Measurements from ENCODE around the gene COX7A1.
A peak's percentile ranks its signal among the peaks of the same experiment; 100 is the strongest.

The COX7A1 gene

DNA sequence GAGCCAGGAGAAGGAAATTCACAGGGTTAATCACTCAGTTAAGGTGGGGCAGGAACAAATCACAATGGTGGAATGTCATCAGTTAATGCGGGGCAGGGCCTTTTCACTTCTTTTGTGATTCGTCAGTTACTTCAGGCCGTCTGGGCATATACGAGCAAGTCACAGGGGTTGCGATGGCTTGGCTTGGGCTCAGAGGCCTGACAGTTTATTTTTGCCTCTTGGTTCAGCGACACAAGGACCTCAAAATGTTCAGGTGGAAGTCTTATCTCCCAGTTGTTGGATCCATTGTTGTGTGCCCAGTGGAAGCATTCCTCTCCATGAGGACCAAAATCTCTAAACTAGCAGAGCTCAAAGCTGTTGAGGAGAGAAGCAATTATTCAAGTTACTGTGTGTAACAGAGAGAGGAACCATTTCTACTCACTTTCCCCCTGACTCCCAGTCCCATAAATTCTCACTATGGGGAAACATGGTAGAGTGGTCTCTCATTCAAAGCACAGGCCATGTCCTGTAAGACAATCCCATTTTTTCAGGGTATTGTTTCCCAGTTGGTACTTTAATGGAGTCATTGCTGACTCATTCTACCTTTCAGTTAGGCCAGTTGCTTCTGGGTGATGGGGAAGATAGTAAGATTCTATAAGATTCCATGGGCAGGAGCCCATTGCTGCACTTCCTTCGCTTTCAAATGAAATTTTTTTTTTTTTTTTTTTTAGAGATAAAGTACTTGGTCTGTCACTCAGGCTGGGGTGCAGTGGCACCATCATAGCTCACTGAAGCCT, 8.8 kb upstream of the COX7A1 start:
- no peaks in the 10 kb centered on the region for H3K36me3 ChIP-seq (ENCODE audit: control insufficient read depth, low read depth, low read length)
- H3K4me1 ChIP-seq (ENCODE audit: control insufficient read depth, low read depth, low read length): peaks cover 9% of the 10 kb centered on the region
- no peaks in the 10 kb centered on the region for H3K9me3 ChIP-seq (ENCODE audit: control insufficient read depth, low read depth, low read length)
- no peak overlapping the region for H3K9ac ChIP-seq (ENCODE audit: low read length)
- no peak overlapping the region for H3K27ac ChIP-seq (ENCODE audit: low read length)
- H3K4me3 ChIP-seq (ENCODE audit: low read length): no peak overlapping the region
- no peaks in the 10 kb centered on the region for H3K27me3 ChIP-seq (ENCODE audit: control insufficient read depth, insufficient read depth, low read length)

DNA sequence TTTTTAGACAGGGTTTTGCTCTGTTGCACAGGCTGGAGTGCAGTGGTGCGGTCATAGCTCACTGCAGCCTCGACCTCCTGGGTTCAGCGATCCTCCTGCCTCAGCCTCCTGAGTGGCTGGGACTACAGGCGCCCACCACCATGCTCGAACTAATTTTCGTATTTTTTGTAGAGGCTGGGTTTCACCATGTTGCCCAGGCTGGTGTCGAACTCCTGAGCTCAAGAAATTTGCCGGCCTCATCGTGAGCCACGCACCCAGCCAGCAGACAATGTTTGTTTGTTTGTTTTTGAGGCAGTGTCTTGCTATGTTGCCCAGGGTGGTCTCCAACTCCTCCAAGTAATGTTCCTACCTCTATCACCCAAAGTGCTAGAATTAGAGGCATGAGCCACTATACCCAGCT, 879 bp upstream of the COX7A1 start:
- Histone ChIP-seq H3K27me3 (ENCODE audit: control insufficient read depth, insufficient read depth, low read length) (no peaks in the 10 kb centered on the region), H3K27ac (ENCODE audit: low read length) (no peak overlapping the region), H3K4me3 (ENCODE audit: low read length) (no peak overlapping the region), H3K4me1 (ENCODE audit: control insufficient read depth, low read depth, low read length) (no peaks in the 10 kb centered on the region), H3K36me3 (ENCODE audit: control insufficient read depth, low read depth, low read length) (peaks cover 19% of the 10 kb centered on the region), H3K9ac (ENCODE audit: low read length) (no peak overlapping the region), H3K9me3 (ENCODE audit: control insufficient read depth, low read depth, low read length) (no peaks in the 10 kb centered on the region)

DNA sequence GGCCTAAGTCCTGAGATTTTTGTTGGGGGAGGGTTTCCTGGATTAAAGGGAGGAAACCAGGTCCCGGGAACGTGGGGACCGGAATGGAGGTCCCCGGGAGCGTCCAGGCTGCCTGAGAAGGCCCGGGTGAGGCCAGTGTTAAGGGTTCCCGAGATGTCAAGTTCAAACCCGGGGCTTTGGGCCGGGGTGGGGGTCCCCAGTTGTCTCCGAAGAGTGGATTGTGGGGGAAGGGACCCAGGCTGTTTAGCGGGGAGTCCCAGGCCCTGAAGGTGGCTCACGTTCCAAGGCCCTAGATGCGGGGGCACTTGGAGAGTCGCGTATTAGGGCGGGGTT, 262 bp downstream of the COX7A1 start:
- Histone ChIP-seq H3K4me1 (ENCODE audit: control insufficient read depth, low read depth, low read length) (no peaks in the 10 kb centered on the region), H3K27ac (ENCODE audit: low read length) (no peak overlapping the region), H3K9ac (ENCODE audit: low read length) (no peak overlapping the region), H3K36me3 (ENCODE audit: control insufficient read depth, low read depth, low read length) (peaks cover 22% of the 10 kb centered on the region), H3K27me3 (ENCODE audit: control insufficient read depth, insufficient read depth, low read length) (no peaks in the 10 kb centered on the region), H3K4me3 (ENCODE audit: low read length) (no peak overlapping the region), H3K9me3 (ENCODE audit: control insufficient read depth, low read depth, low read length) (no peaks in the 10 kb centered on the region)

DNA sequence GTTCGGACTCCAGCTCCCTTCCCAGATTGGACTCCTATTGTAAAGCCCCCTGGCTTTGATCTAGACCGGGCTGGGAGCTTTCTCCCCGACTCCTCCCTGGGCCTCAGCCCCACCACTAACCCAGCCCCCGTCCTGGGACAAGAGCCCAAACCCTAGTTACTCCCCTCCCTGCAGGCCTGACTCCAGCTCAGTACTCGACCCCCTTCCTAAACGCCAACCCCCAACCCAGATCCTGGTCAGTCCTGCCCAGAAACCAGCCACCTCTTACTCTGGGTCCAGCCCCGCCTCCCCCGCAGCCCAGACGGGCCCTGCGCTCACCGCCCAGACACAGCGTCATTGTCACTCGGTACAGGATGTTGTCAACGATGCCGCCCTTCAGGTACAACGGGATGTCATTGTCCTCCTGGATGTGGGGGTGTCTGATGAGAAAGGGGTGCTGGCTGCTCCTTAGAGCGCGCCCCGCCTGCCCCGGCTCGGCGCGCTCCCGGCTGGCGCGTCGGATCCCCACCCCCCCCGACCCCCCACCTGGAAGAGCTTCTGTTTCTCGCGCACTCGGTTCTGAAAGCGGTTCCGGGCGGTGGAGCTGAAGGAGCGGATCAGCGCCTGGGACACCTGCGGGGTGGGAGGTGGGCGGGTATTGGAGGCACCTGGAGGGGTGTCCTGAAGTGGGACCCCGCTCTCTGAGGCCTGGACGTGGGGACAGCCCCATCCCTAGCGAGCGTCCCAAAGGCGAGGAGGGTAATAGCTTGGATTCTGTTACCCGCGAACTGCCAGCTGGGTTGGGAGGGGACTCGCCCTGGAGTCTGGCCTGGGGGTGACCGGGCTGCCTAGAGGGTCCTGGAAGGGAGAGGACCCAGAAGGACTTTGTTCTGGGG, 866 bp downstream of the COX7A1 start:
- H3K4me3 ChIP-seq (ENCODE audit: low read length): no peak overlapping the region
- no peaks in the 10 kb centered on the region for H3K4me1 ChIP-seq (ENCODE audit: control insufficient read depth, low read depth, low read length)
- H3K9me3 ChIP-seq (ENCODE audit: control insufficient read depth, low read depth, low read length): no peaks in the 10 kb centered on the region
- no peak overlapping the region for H3K9ac ChIP-seq (ENCODE audit: low read length)
- no peaks in the 10 kb centered on the region for H3K27me3 ChIP-seq (ENCODE audit: control insufficient read depth, insufficient read depth, low read length)
- no peak overlapping the region for H3K27ac ChIP-seq (ENCODE audit: low read length)
- H3K36me3 ChIP-seq (ENCODE audit: control insufficient read depth, low read depth, low read length): peaks cover 28% of the 10 kb centered on the region

DNA sequence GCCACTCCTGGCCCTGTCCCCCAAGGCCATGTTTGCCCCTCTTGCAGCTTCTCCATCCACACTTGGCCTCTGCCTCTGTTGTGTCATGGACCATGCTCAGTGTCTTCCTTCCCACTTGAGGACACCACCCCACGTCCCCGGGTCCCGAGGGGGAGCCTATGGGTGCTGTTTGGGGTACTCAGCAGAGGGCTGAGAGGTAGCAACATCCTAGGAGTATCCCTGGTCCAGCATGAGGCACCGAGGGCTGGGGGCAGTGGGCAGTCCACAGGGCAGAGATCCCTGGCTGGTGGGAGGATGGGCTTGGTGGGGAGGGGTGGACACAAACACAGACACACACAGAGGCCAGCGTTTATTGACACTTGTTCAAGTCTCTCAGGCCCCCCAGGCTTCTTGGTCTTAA, 1.7 kb downstream of the COX7A1 start:
- H3K36me3 ChIP-seq (ENCODE audit: control insufficient read depth, low read depth, low read length): peaks cover 36% of the 10 kb centered on the region
- no peak overlapping the region for H3K4me3 ChIP-seq (ENCODE audit: low read length)
- H3K27me3 ChIP-seq (ENCODE audit: control insufficient read depth, insufficient read depth, low read length): no peaks in the 10 kb centered on the region
- no peaks in the 10 kb centered on the region for H3K4me1 ChIP-seq (ENCODE audit: control insufficient read depth, low read depth, low read length)
- no peak overlapping the region for H3K27ac ChIP-seq (ENCODE audit: low read length)
- H3K9me3 ChIP-seq (ENCODE audit: control insufficient read depth, low read depth, low read length): no peaks in the 10 kb centered on the region
- H3K9ac ChIP-seq (ENCODE audit: low read length): no peak overlapping the region

DNA sequence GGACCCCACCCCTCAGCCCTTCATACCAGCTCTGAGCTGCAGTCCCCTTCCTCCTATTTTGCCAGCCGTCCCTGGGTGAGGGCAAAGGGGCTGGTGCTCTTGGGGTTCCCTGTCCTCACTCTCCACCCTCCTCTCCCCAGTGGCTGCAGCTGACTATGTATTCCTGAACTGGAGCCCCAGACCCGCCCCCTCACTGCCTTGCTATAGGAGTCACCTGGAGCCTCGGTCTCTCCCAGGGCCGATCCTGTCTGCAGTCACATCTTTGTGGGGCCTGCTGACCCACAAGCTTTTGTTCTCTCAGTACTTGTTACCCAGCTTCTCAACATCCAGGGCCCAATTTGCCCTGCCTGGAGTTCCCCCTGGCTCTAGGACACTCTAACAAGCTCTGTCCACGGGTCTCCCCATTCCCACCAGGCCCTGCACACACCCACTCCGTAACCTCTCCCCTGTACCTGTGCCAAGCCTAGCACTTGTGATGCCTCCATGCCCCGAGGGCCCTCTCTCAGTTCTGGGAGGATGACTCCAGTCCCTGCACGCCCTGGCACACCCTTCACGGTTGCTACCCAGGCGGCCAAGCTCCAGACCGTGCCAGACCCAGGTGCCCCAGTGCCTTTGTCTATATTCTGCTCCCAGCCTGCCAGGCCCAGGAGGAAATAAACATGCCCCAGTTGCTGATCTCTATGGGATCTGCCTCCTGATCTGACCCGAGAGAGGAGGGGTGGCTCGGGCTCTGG, 2.4 kb downstream of the COX7A1 start:
- no peaks in the 10 kb centered on the region for H3K27me3 ChIP-seq (ENCODE audit: control insufficient read depth, insufficient read depth, low read length)
- no peaks in the 10 kb centered on the region for H3K9me3 ChIP-seq (ENCODE audit: control insufficient read depth, low read depth, low read length)
- H3K9ac ChIP-seq (ENCODE audit: low read length): no peak overlapping the region
- peaks cover 42% of the 10 kb centered on the region for H3K36me3 ChIP-seq (ENCODE audit: control insufficient read depth, low read depth, low read length)
- no peak overlapping the region for H3K27ac ChIP-seq (ENCODE audit: low read length)
- H3K4me1 ChIP-seq (ENCODE audit: control insufficient read depth, low read depth, low read length): no peaks in the 10 kb centered on the region
- no peak overlapping the region for H3K4me3 ChIP-seq (ENCODE audit: low read length)

DNA sequence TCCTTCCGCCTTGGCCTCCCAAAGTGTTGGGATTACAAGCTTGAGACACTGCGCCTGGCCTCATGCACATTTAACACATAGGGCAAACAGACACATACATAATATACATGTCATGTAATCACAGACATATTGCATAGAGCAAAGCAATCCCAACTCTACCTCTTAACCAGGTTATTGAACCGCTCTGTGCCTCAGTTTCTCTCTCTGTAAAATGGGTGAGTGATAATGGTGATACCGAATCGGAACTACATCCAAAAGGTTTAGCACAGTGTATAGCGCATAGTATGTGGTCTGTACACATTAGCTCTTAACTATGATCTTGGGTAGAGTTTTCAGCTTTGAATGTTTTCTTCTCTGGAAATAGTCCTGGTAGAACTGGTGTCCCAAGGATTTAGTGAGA, 7.6 kb downstream of the COX7A1 start:
- Histone ChIP-seq H3K4me3 (ENCODE audit: low read length) (no peak overlapping the region), H3K36me3 (ENCODE audit: control insufficient read depth, low read depth, low read length) (peaks cover 47% of the 10 kb centered on the region), H3K9me3 (ENCODE audit: control insufficient read depth, low read depth, low read length) (no peaks in the 10 kb centered on the region), H3K9ac (ENCODE audit: low read length) (no peak overlapping the region), H3K27ac (ENCODE audit: low read length) (no peak overlapping the region), H3K4me1 (ENCODE audit: control insufficient read depth, low read depth, low read length) (peaks cover 3% of the 10 kb centered on the region), H3K27me3 (ENCODE audit: control insufficient read depth, insufficient read depth, low read length) (no peaks in the 10 kb centered on the region)

DNA sequence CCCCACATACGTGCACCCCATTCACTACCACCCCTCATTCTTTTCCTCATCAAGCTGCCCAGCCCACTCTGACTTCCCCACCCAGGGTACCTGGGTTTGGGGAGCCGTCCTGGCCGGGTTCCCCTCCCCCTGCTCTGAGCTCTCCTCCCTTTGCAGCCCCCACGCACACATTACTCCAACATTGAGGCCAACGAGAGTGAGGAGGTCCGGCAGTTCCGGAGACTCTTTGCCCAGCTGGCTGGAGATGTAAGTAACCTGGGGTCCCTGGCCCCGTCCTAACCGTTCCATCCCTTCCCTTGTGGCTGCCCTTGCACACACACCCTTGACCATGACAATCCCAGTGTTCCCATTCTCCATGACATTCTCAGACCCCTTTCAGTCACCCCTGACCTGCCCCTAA, 9.8 kb downstream of the COX7A1 start:
- no peaks in the 10 kb centered on the region for H3K27me3 ChIP-seq (ENCODE audit: control insufficient read depth, insufficient read depth, low read length)
- peaks cover 36% of the 10 kb centered on the region for H3K36me3 ChIP-seq (ENCODE audit: control insufficient read depth, low read depth, low read length)
- H3K27ac ChIP-seq (ENCODE audit: low read length): no peak overlapping the region
- no peak overlapping the region for H3K9ac ChIP-seq (ENCODE audit: low read length)
- no peak overlapping the region for H3K4me3 ChIP-seq (ENCODE audit: low read length)
- peaks cover 3% of the 10 kb centered on the region for H3K4me1 ChIP-seq (ENCODE audit: control insufficient read depth, low read depth, low read length)
- no peaks in the 10 kb centered on the region for H3K9me3 ChIP-seq (ENCODE audit: control insufficient read depth, low read depth, low read length)

DNA sequence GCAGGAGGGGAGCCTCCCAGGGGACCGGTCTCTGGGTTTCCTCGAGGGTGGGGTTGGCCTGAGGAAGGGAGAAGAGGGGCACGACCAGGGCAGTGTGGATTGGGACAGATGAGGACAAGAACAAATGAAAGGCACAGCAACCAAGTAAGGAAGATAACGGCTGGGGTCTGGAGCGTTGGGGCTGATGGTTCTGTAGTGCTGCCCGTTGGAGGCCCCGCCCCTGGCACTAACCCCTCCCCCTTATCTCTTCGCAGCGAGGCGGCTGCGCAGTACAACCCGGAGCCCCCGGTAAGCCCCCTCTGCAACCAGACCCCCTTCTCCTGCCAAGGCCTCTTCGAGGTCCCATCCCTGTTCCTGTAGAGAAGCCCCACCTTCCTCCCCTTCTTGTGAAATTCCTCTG, 10.2 kb downstream of the COX7A1 start:
- Histone ChIP-seq H3K4me1 (ENCODE audit: control insufficient read depth, low read depth, low read length) (peaks cover 3% of the 10 kb centered on the region), H3K4me3 (ENCODE audit: low read length) (peak overlapping the region; percentile 69), H3K27ac (ENCODE audit: low read length) (no peak overlapping the region), H3K9ac (ENCODE audit: low read length) (no peak overlapping the region), H3K9me3 (ENCODE audit: control insufficient read depth, low read depth, low read length) (no peaks in the 10 kb centered on the region), H3K36me3 (ENCODE audit: control insufficient read depth, low read depth, low read length) (peaks cover 34% of the 10 kb centered on the region), H3K27me3 (ENCODE audit: control insufficient read depth, insufficient read depth, low read length) (no peaks in the 10 kb centered on the region)

DNA sequence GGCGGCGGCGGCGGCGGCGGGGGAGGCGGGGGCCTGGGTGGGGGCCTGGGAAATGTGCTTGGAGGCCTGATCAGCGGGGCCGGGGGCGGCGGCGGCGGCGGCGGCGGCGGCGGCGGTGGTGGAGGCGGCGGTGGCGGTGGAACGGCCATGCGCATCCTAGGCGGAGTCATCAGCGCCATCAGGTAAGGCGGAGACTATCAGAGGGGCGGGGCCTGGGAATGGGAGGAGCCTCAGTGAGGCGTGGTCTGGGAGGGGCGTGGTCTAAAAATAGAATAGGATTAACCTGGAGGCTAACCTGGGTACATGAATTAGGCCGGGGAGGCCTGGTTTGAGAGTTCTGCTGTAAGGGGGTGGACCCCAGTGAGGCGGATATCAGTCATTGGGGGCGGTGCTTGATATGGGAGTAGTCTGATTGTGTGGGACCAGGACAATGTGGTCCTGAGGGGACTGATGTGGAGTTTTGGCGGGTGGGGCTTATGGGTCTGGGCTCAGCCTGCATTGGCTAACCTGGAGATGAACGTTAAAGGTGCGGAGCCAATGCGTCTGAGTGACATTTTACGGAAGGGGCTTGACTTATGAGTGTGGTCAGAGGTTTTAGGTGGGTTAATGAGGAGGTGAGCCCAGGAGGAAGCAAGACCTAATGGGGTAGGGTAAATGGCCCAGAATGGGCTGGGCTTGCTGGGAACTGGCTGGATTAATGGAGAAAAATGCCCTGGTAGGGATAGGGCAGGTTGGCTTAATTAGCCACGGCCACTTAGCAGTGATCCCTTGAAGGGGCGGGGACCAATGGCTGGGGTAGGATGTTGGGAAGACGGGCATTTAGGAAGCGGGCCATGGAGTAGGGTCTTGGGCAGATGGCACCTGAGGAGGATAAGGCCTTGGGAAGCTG, 11.0 kb downstream of the COX7A1 start:
- Histone ChIP-seq H3K36me3 (ENCODE audit: control insufficient read depth, low read depth, low read length) (peaks cover 26% of the 10 kb centered on the region), H3K4me1 (ENCODE audit: control insufficient read depth, low read depth, low read length) (peaks cover 3% of the 10 kb centered on the region), H3K27me3 (ENCODE audit: control insufficient read depth, insufficient read depth, low read length) (no peaks in the 10 kb centered on the region), H3K9me3 (ENCODE audit: control insufficient read depth, low read depth, low read length) (no peaks in the 10 kb centered on the region), H3K27ac (ENCODE audit: low read length) (no peak overlapping the region), H3K4me3 (ENCODE audit: low read length) (peak overlapping the region; percentile 100), H3K9ac (ENCODE audit: low read length) (no peak overlapping the region)

Measured in iPS-18a (cell line).